CD8-positive, alpha-beta memory T cell (primary cell): ENCODE data around the gene HECTD4. TPM values are rescaled to one million over a fixed set of nuclear protein-coding genes. Genes with fewer than 3 reads are reported as not detected.

Experiments
- CTCF ChIA-PET: fragments of 350-600 bp; sonication (Branson Sonifier 250); formaldehyde crosslinking; loops from one replicate; lab custom pipeline; 2021; ENCODE audit warnings: antibody characterized with exemption; lab: Charles Lee
- POLR2A ChIA-PET: fragments of 350-600 bp; sonication (Branson Sonifier 250); formaldehyde crosslinking; loops from one replicate; lab custom pipeline; 2021; ENCODE audit warnings: antibody characterized with exemption; lab: Charles Lee
- DNase-seq, 5 donors: peaks; one replicate each; pipeline versions ENCODE4 v3.0.0 to v3.0.0-alpha.2; 2020 to 2022; ENCODE audit warnings: mixed read lengths in 1 of 5
- H3K27ac ChIP-seq: one replicate; pipeline ENCODE4 v1.7.0; 2013; ENCODE audit warnings: low read depth, mild to moderate bottlenecking, low read length, moderate library complexity
- H3K27me3 ChIP-seq: 2 replicates; pipeline ENCODE4 v1.7.0; 2013; ENCODE audit warnings: low read length, mild to moderate bottlenecking; ENCODE audit not compliant: insufficient read depth, poor library complexity, severe bottlenecking
- H3K36me3 ChIP-seq: 2 replicates; pipeline ENCODE4 v1.7.0; 2013; ENCODE audit warnings: mild to moderate bottlenecking, low read length, moderate library complexity; ENCODE audit not compliant: insufficient read depth
- H3K4me1 ChIP-seq: 2 replicates; pipeline ENCODE4 v1.7.0; 2013; ENCODE audit warnings: mild to moderate bottlenecking, low read length, moderate library complexity; ENCODE audit not compliant: insufficient read depth
- H3K4me3 ChIP-seq: 2 replicates; pipeline ENCODE4 v1.7.0; 2013; ENCODE audit warnings: mild to moderate bottlenecking, low read length
- H3K9me3 ChIP-seq: 2 replicates; pipeline ENCODE4 v1.7.0; 2013; ENCODE audit warnings: mild to moderate bottlenecking, low read length
- H3K27ac Mint-ChIP-seq, 8 donors: one replicate each; pipeline ENCODE4 v1.8.0; 2020 to 2021; ENCODE audit warnings: mixed read lengths in 8 of 8, mild to moderate bottlenecking in 6 of 8, inconsistent platforms in 3 of 8, moderate library complexity in 3 of 8
- H3K27me3 Mint-ChIP-seq, 2 donors: one replicate each; pipeline ENCODE4 v1.8.0; 2020 to 2021; ENCODE audit warnings: mixed read lengths in 2 of 2, mild to moderate bottlenecking in 1 of 2, moderate library complexity in 1 of 2
- H3K36me3 Mint-ChIP-seq, 3 donors: one replicate each; pipeline ENCODE4 v1.8.0; 2020 to 2021; ENCODE audit warnings: mixed read lengths in 3 of 3, inconsistent platforms in 1 of 3, mild to moderate bottlenecking in 1 of 3
- H3K4me1 Mint-ChIP-seq, 3 donors: one replicate each; pipeline ENCODE4 v1.8.0; 2020 to 2021; ENCODE audit warnings: mixed read lengths in 3 of 3, inconsistent platforms in 1 of 3, mild to moderate bottlenecking in 1 of 3
- H3K4me3 Mint-ChIP-seq, 7 donors: one replicate each; pipeline ENCODE4 v1.8.0; 2020 to 2021; ENCODE audit warnings: mixed read lengths in 7 of 7, mild to moderate bottlenecking in 6 of 7, moderate library complexity in 4 of 7, inconsistent platforms in 2 of 7
- H3K9me3 Mint-ChIP-seq, 5 donors: one replicate each; pipeline ENCODE4 v1.8.0; 2020 to 2022; ENCODE audit warnings: mixed read lengths in 5 of 5, mild to moderate bottlenecking in 3 of 5, moderate library complexity in 2 of 5, inconsistent platforms in 1 of 5
- polyA plus RNA-seq: library from polyadenylated mRNA; unstranded; fragments of 300-500 nt; fragmentation: Illumina TruSeq; gene quantifications from one replicate; pipeline ENCODE4 v1.2.3, GENCODE V29; 2021
- total RNA-seq, 2 experiments: library from RNA; stranded (reverse); gene quantifications; one replicate each; pipeline ENCODE4 v1.2.3, GENCODE V29; 2021

HECTD4 gene
- total and polyA plus RNA-seq, 3 experiments from 2014 or later, result 3.1 to 32.8 (median 29.7) TPM

GRCh38 chr12:112331886-112332285, 50.3 kb downstream of the HECTD4 start:
- POLR2A ChIA-PET, result no interaction called here
- no peak for DNase-seq
- Mint-ChIP-seq H3K27ac (no peak overlapping the region), H3K4me1 (peaks cover 7 to 20% (median 15%) of the 10 kb centered on the region in 3 donors), H3K27me3 (no peaks in the 10 kb centered on the region), H3K4me3 (no peak overlapping the region), H3K9me3 (no peaks in the 10 kb centered on the region), H3K36me3 (peaks cover 0 to 3% (median 1%) of the 10 kb centered on the region in 3 donors)
- H3K36me3 ChIP-seq, result no peaks in the 10 kb centered on the region
- no peaks in the 10 kb centered on the region for H3K27me3 ChIP-seq
- H3K27ac ChIP-seq, result no peak overlapping the region
- no peaks in the 10 kb centered on the region for H3K9me3 ChIP-seq
- no peak overlapping the region for H3K4me3 ChIP-seq
- no peaks in the 10 kb centered on the region for H3K4me1 ChIP-seq
- CTCF ChIA-PET, result no interaction called here

- H3K27me3 Mint-ChIP-seq, result no peaks in the 10 kb centered on the region
- Histone ChIP-seq H3K9me3 (no peaks in the 10 kb centered on the region), H3K27ac (no peak overlapping the region), H3K4me3 (no peak overlapping the region), H3K27me3 (no peaks in the 10 kb centered on the region), H3K4me1 (no peaks in the 10 kb centered on the region), H3K36me3 (no peaks in the 10 kb centered on the region)
- peaks cover 7 to 23% (median 13%) of the 10 kb centered on the region in 3 donors for H3K4me1 Mint-ChIP-seq
- no peak overlapping the region for H3K27ac Mint-ChIP-seq
- ChIA-PET POLR2A (no interaction called here), CTCF (interaction anchor here (1.2 kb wide), 1 partner anchor 11 kb away, joined by 3 read pairs; no protein-coding TSS in a partner anchor)
- H3K36me3 Mint-ChIP-seq, result peaks cover 0 to 2% (median 1%) of the 10 kb centered on the region in 3 donors
- H3K4me3 Mint-ChIP-seq, result no peak overlapping the region
- H3K9me3 Mint-ChIP-seq, result no peaks in the 10 kb centered on the region
- DNase-seq, result no peak
These were observed 51.5 kb downstream of the HECTD4 start for GRCh38 chr12:112330706-112331105.

- CTCF ChIA-PET, result no interaction called here
- Mint-ChIP-seq H3K4me3 (no peak overlapping the region), H3K36me3 (peaks cover 0 to 1% (median 0%) of the 10 kb centered on the region in 3 donors), H3K4me1 (peaks cover 13 to 28% (median 22%) of the 10 kb centered on the region in 3 donors), H3K27ac (no peak overlapping the region), H3K27me3 (no peaks in the 10 kb centered on the region), H3K9me3 (no peaks in the 10 kb centered on the region)
- no peaks in the 10 kb centered on the region for H3K27me3 ChIP-seq
- POLR2A ChIA-PET, result no interaction called here
- H3K4me1 ChIP-seq, result no peaks in the 10 kb centered on the region
- no peak overlapping the region for H3K27ac ChIP-seq
- H3K36me3 ChIP-seq, result no peaks in the 10 kb centered on the region
- DNase-seq, result no peak
- no peaks in the 10 kb centered on the region for H3K9me3 ChIP-seq
- H3K4me3 ChIP-seq, result no peak overlapping the region
These were observed 53.6 kb downstream of the HECTD4 start for GRCh38 chr12:112328456-112329124.

- H3K4me1 Mint-ChIP-seq, result peaks cover 18 to 31% (median 30%) of the 10 kb centered on the region in 3 donors
- POLR2A ChIA-PET, result no interaction called here
- CTCF ChIA-PET, result no interaction called here
These were observed 54.9 kb downstream of the HECTD4 start for GRCh38 chr12:112327209-112327938.

GRCh38 chr12:112325622-112326207, 56.5 kb downstream of the HECTD4 start:
- peak overlapping the region in 1 of 8 donors; percentile 26 for H3K27ac Mint-ChIP-seq
- Histone ChIP-seq H3K4me3 (no peak overlapping the region), H3K27ac (no peak overlapping the region), H3K9me3 (no peaks in the 10 kb centered on the region), H3K4me1 (no peaks in the 10 kb centered on the region), H3K36me3 (no peaks in the 10 kb centered on the region), H3K27me3 (no peaks in the 10 kb centered on the region)
- CTCF ChIA-PET, result no interaction called here
- peaks cover 0 to 1% (median 0%) of the 10 kb centered on the region in 3 donors for H3K36me3 Mint-ChIP-seq
- POLR2A ChIA-PET, result interaction anchor here (0.5 kb wide), 1 partner anchor 331 kb away, joined by 6 read pairs; no protein-coding TSS in a partner anchor
- no peak for DNase-seq
- H3K4me3 Mint-ChIP-seq, result no peak overlapping the region
- H3K4me1 Mint-ChIP-seq, result peaks cover 20 to 36% (median 30%) of the 10 kb centered on the region in 3 donors
- H3K9me3 Mint-ChIP-seq, result no peaks in the 10 kb centered on the region
- no peaks in the 10 kb centered on the region for H3K27me3 Mint-ChIP-seq

More at GRCh38 chr12:112327209-112327938, 54.9 kb downstream of the HECTD4 start:
- Mint-ChIP-seq H3K9me3 (no peaks in the 10 kb centered on the region), H3K36me3 (peaks cover 0 to 1% (median 0%) of the 10 kb centered on the region in 3 donors), H3K27ac (no peak overlapping the region), H3K27me3 (no peaks in the 10 kb centered on the region), H3K4me3 (no peak overlapping the region)
- H3K4me3 ChIP-seq, result no peak overlapping the region
- H3K9me3 ChIP-seq, result no peaks in the 10 kb centered on the region
- H3K27me3 ChIP-seq, result no peaks in the 10 kb centered on the region
- H3K27ac ChIP-seq, result no peak overlapping the region
- no peak for DNase-seq
- no peaks in the 10 kb centered on the region for H3K36me3 ChIP-seq
- no peaks in the 10 kb centered on the region for H3K4me1 ChIP-seq

GRCh38 chr12:112325157-112325556, 57.1 kb downstream of the HECTD4 start:
- ChIA-PET POLR2A (interaction anchor here (0.5 kb wide), 1 partner anchor 331 kb away, joined by 6 read pairs; no protein-coding TSS in a partner anchor), CTCF (no interaction called here)
- H3K4me3 Mint-ChIP-seq, result no peak overlapping the region
- no peaks in the 10 kb centered on the region for H3K27me3 ChIP-seq
- no peak overlapping the region for H3K4me3 ChIP-seq
- H3K27me3 Mint-ChIP-seq, result no peaks in the 10 kb centered on the region
- H3K27ac ChIP-seq, result no peak overlapping the region
- no peaks in the 10 kb centered on the region for H3K9me3 ChIP-seq
- H3K4me1 Mint-ChIP-seq, result peaks cover 20 to 36% (median 30%) of the 10 kb centered on the region in 3 donors
- no peaks in the 10 kb centered on the region for H3K36me3 ChIP-seq
- no peak for DNase-seq
- H3K27ac Mint-ChIP-seq, result no peak overlapping the region
- peaks cover 0 to 1% (median 0%) of the 10 kb centered on the region in 3 donors for H3K36me3 Mint-ChIP-seq
- H3K4me1 ChIP-seq, result no peaks in the 10 kb centered on the region
- H3K9me3 Mint-ChIP-seq, result no peaks in the 10 kb centered on the region

- Mint-ChIP-seq H3K27me3 (no peaks in the 10 kb centered on the region), H3K27ac (peak overlapping the region in 5 of 8 donors; percentile 13 to 71 (median 30))
These were observed 59.2 kb downstream of the HECTD4 start for GRCh38 chr12:112322882-112323547.

More at GRCh38 chr12:112322882-112323547, 59.2 kb downstream of the HECTD4 start:
- Histone ChIP-seq H3K4me1 (no peaks in the 10 kb centered on the region), H3K36me3 (peaks cover 4% of the 10 kb centered on the region), H3K4me3 (no peak overlapping the region), H3K27ac (no peak overlapping the region), H3K9me3 (no peaks in the 10 kb centered on the region), H3K27me3 (no peaks in the 10 kb centered on the region)
- DNase-seq, result no peak
- H3K4me1 Mint-ChIP-seq, result peaks cover 18 to 36% (median 30%) of the 10 kb centered on the region in 3 donors
- CTCF ChIA-PET, result interaction anchor here (0.7 kb wide), 1 partner anchor 64 kb away, joined by 3 read pairs; no protein-coding TSS in a partner anchor
- no peak overlapping the region for H3K4me3 Mint-ChIP-seq
- H3K9me3 Mint-ChIP-seq, result no peaks in the 10 kb centered on the region
- peaks cover 0 to 15% (median 8%) of the 10 kb centered on the region in 3 donors for H3K36me3 Mint-ChIP-seq
- POLR2A ChIA-PET, result no interaction called here
